HG02623 (cell line): Measurements from ENCODE around the gene RADIL.

Source experiments
- ATAC-seq: cut with Tn5 transposase; IDR thresholded peaks from one replicate; pipeline ENCODE4 v1.9.1; 2021; ENCODE audit warnings: moderate library complexity; ENCODE audit not compliant: unreplicated experiment

RADIL gene

DNA sequence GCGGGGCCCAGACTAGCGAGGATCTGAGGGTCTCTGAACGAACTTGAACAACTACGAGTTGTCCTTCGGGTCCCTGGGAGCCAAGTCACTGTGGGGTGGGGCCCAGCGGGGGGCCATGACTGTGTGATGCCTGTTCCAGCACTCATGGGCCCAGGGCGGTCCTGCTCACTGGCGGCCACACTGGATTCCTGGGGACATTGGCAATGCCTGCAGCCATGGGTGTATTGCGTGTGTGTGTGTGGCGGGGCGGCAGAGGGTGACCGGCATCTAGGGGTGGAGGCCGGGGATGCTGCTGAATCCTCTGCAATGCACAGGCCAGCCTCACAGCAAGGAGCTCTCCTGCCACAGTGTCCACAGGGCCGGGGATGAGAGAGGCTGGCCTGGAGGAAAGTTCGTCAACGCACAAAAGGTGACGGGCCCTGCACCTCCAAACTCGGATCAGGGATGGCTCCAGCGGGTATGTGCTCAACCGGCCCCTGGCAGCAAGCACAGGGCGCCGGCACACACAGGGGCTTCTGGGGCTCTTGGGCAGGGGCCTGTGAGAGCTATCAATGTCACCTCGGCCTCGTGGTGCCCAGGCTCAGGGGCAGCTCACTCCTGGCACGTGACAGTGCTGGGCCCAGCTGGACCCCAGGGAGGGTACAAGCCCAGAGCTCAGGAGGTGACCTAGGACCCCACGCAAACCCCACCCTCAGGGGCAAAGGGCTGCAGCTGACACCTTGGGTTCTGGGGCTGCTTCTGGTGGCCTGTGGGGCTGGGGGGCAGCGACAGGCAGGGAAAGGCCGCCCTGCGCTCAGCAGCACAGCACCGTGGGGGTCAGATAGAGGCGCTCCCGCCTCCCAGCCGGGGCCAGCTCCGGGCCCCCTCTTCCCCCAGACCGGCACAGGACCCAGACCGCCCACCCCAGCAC, 49.6 kb downstream of the RADIL start:
- ATAC-seq = no peak

DNA sequence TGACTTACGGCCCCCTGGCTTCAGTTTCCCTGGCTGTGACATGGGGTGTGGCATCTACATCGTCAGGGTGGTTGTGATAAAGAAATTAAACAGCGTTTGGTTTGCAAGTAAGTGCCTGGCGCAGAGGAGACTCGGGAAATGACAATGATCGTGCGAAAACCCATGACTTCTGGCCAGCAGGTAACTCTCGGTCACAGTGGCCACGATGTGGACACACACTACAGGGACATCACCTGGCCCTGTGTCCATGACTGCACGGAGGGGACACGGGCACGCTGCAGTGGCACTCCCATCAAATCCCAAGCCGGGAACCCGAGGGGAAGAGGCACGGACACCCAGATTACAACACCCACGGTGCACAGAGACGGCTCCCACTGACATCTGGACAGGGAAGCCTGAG, 50.3 kb downstream of the RADIL start:
- ATAC-seq = no peak

DNA sequence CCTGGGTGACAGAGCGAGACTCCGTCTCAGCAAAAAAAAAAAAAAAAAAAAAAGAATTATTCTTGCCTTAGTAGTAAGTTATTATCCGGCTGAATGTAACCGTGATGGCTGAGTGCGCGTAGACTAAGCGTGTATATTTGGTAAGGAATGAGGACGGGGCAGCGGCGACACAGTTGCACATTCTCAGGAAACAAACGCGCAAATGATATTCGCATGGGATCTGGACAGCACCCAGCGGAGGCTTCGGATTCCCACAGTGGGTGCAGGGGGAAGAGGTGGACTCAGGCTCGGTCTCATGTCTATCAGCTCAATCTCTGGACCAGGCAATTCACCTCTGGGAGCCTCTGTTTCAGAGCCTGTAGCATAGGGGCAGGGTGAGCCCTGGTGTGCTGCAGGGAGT, 50.8 kb downstream of the RADIL start:
- ATAC-seq = no peak

DNA sequence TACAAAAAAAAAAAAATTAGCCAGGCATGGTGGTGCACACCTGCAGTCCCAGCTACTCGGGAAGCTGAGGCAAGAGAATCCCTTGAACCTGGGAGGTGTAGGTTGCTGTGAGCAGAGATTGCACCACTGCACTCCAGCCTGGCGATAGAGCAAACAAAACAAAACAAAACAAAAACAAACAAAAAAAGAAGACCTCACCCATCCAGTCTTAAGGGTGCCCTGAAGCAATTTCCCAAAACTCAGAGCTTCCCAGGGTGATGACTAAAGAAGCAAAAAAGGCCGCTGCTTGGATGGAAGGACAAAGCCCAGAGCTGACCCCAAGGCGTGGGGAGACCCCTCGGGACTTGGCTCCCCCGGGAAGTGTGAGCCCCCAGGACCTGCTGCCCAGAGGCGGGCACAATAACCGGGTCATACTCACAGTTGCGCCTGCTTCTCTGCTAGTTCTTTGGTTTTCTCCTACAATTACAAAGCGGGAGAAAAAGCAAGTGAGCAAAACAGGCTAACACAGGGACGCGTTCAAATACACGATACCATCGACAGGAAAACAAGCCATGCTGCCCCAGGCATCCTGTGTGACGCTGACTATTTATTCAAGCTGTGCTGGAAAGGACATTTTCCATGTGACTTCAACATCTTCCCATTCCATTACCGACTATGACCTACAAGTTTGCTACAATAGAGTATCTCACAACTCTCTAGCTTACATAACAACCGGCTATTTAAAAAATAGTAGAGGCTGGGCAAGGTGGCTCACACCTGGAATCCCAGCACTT, 51.6 kb downstream of the RADIL start:
- ATAC-seq = no peak

DNA sequence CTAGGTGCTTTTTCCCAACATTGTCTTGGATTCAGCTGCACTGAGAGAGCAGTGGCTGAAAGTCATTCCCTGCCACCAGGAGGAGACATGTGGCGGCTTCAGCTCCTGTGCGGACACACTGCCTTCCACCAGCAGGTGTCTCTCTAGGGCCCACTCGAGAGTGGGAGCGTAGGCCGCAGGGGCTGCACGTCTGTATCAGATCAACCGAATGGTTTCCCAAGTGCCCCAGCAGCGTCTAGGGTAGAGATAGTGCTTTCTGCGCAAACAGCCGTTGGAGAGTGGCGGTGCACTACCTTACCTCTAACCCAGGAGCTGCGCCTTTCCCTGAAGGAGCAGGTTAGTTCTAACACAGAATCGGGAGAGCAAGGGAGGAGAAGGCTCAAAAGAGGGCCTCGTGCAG, 53.3 kb downstream of the RADIL start:
- ATAC-seq = no peak

DNA sequence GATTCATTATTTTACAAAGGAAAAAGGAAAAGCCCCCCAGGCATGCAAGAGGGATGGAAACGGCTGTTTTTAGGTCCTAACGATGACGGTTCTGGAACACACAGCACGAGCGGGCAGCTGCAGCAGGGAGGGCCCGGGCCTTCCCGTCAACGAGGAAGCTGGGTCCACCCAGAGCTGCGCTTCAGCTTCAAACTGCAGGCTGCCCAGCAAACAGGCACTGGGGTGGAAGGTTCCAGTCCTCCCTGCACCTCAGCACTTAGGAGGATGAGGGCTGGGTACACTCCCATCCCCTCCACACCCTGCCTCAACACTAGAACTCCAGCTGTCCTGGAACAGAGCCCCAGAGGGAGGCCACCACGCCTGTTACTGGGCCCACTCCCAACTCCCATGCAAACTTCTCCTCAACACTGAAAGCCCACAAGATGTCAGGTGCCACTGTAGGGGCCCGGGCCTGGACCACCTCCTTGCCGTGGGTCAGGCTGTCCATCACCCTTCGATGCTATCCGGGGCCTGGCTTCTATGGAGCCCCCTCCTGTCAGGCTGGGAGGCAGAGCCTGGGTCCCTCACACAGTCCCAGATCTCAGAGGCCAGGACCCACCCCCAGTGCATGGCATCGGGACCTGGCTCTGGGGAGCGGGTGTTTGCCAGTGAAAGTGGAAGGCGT, 54.7 kb downstream of the RADIL start:
- ATAC-seq = no peak

DNA sequence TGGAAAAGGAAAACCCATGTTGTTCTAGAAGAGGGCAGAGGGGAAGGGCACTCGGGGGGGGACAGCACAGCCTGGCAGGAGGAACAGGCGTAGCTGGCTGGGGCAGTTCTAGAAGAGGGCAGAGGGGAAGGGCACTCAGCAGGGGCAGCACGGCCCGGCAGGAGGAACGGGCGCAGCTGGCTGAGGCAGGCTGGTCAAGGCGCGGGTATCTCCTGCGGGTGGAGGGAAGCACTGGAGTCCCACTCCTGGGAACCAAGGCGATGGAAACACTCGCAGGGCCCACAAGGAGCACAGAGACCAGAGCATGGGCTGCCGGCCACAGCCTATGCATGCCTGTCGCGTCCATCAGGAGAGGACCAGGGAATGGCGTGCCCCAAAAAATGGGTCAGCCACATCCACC, 58.4 kb downstream of the RADIL start:
- ATAC-seq = no peak

DNA sequence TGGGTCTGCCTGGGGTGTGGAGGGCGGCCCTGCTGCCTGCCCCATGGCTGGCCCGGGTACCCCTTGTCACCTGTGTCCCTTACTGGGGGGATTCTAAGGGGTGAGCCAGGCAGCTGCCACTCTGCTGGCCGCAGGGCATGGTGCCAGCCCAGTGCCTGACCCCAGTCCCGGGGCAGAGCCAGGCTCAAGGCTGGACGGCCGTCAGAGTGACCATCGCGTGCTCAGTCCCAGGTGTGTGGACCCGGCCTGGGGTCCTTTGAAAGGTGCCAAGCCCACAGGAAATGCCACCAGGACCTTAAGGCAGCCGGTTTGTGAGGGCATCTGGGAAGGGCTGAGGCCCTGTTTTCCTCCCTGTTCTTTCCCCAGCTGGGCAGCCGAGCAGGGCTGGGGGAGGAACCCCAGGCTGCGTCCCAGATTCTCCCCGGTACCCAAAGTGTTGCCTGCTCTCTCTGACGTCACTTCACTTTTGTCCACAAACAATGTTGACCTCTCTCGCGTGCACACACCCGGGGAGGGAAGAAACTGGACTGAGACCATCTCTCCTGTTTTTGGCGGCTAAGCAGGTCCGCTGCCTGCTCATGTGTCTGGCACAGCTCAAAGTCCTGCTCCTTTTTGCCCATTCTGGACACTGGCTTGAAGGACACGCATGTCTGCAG, 59.3 kb downstream of the RADIL start:
- ATAC-seq = no peak

DNA sequence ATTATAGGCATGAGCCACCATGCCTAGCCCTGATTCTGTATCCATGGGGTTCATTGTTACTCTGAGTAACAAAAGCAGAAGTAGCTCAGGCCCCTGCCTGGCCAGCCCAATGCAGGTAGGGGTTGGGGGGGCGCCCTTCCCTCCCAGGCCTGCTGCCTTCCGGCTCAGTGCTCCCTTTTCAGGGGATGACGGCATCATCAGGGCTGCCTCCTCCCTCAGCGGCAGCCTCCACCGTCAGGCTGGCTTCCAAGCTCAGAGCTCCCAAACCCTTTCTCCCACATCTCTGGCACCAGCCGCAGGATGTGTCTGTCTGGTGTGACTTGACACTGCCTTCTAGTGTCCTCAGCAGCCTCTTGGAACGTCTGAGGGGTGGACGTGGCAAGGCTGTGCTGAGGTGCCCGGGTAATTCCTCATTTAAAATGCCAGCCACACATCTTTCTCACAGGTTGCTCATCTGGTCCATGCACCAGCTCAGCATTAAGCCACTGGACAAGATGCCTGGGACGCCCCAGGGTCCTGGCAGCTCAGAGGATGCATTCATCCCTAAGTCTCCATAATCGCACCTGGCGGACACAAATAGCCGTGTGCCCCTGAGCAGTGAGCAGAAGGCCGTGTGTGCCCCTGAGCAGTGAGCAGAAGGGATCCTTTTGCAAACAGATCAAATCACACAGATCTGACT, 59.9 kb downstream of the RADIL start:
- no peak for ATAC-seq

DNA sequence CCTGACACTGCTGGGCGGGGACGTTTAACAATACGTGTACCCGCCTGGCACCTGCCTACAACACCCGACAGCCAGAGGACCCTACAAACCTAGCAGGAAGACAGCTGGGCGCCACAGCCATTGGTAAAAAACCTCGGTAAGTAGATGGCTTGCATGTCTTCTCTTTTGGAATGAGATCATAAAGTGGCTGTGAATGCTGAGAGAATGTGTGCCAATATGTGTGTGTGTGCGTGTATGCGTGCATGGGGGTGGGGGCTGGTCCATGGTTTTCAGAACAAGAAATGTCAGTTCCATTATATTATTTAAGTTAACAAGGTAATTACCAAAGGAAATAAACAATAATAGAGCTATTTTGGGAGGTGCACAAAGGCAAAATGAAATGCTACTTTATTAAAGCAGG, 60.8 kb downstream of the RADIL start:
- ATAC-seq = no peak

DNA sequence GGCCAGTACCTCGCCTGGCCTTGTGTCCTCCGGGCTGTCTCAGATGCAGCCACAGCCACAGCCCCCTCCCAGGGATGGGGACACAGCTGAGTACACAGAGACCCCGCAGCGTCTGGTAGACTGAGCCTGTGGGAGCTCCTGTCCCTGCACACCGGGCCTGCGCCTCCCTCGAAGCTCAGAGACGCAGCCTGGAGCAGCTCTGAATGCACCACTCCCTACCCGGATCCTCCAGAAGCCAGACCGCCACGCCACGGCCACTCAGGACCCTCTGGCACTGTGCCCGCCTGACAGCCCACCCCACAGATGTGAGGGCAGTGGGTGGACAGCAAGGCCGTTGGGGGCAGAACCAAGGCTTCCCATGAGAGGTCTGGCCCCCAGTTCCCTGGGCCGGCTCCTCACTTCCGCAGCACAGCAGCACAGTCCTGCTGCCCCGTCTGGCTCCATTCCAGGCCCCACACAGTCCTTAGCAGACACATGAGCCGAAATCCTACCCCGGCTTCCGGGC, 62.5 kb downstream of the RADIL start:
- no peak for ATAC-seq

DNA sequence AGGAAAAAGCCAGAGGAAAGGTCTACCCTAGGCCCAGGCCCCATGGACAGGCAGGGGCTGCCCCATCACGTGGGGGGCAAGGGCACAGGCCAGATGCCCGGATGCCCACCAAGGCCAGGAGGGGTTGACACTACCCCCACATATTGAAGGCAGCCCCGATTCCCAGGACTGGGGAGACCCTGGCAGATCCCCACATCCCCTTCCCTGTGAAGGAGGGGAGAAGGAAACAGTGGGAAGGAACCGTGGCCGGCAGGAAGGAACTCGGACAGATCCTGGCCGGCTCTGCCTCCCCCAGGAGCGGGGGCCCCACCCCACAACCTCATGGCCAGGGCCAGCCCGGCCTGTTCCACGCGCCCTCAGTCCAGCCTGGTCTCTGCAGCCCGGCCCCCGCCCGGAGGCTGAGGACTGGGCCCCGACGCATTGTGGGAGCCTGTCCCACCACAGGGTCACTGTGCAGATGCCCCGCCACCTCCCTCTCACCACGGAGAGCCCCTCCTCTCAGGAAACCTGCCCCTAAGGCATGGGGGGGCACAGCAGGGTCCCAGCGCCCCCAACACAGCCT, 63.0 kb downstream of the RADIL start:
- ATAC-seq = no peak

DNA sequence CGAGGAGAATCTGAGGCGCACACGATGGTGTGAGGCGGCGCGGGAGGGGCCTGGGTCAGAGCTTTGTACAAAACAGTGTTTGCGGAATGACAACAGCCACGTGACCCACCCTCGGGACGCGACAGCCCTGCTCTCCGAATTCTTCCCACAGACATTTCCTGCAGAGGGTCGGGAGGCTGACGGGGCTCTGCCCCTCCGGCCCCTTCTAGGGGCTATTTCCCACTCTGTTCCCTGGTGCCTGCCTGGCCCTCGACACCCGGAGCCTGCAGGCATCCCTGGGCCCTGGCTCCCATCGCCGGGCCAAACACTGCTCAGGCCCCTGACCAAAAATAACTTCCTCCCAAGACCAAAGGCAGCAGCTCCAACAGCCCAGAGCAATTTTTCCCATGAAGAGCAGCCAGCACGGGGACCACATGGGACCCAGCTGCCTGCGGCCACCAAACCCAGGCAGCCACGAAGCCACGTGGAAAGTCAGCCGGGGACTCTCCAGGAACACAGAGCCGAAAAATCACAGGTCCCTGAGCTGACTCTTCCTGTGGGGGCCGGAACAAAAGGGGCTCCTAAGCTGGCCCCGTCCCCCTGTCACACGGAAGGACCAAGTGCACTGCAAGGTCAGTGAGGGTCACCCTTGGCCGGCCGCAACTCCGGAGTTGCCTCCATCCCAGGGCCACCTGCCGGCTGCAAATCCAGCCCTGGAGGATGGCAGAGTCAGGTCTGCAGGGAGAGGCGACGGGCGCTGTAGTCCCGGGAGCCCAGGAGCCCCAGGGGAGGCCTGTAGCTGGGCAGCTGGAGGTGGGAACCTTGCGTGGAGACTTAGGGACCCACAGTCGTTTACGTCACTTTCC, 63.7 kb downstream of the RADIL start:
- ATAC-seq = no peak

DNA sequence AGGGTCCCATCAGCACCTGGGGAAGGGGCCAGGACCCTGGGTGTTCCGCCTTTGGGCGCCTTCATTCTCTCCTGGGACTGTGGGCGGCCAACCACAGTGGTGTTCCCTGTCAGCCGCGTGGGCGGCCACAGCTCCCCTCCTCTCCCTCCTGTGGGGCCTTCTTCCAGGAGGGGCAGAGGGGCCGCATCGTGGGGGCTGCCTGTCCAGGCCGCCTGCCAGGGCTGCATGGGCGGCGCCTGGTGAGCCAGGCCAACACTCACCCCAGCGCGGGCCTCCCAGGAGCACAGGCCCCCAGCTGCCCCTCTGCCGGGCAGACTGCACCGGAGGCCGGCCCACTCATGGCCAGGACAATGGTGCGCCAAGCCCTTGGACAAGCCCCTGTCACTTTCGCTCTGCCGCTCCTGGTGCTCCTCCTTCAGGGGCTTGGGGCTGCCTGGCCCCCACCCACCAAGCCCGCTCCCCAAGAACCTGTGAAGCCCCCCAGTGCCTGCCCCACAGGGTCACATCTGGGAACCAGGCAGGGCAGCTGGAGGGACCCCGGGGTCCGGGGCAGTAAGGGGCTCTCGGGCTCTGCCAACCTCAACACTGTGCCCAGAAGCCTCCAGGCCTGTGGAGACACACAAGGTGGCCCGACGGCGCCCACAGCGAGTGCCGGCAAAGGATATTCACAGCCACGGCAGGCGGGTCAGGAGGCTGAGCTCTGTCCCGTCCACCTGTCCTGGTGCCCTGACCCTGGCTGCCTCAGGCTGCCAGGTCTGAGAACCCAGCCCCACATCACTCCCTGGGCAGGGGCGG, 65.3 kb downstream of the RADIL start:
- ATAC-seq = no peak

DNA sequence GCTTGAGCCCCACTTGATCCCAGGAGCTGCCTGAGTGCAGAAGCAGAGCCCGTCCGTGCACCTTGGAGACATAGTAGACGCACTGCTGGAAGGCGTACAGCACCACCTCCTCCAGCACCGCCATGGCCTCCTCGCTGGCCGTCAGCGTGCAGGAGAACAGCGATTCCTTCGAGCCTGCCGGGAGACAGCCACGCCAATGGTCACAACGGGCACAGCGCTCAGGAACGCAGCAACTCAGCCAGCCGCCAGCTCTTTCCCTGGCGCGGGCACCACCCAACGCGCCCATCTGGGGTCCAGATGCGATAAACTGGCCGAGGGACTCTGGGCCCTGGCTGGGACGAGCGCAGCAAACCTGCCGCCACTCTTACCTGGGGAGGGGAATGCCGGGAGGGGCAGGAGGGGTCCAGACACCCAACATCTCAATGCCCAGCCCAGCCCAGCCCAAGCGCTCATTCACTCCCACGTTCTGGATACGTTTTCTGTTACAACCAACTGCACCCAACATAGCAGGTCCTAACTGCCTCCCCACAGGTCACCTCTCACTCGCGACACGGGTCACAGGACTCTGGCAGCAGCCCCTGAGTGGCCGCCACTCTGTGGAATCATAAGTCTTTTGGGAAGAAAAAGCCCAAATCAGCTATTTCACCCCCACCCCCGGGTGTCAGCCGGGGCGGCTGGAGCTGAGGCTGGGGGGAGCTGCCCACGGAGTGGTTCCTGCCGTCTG, 66.2 kb downstream of the RADIL start:
- ATAC-seq = no peak

DNA sequence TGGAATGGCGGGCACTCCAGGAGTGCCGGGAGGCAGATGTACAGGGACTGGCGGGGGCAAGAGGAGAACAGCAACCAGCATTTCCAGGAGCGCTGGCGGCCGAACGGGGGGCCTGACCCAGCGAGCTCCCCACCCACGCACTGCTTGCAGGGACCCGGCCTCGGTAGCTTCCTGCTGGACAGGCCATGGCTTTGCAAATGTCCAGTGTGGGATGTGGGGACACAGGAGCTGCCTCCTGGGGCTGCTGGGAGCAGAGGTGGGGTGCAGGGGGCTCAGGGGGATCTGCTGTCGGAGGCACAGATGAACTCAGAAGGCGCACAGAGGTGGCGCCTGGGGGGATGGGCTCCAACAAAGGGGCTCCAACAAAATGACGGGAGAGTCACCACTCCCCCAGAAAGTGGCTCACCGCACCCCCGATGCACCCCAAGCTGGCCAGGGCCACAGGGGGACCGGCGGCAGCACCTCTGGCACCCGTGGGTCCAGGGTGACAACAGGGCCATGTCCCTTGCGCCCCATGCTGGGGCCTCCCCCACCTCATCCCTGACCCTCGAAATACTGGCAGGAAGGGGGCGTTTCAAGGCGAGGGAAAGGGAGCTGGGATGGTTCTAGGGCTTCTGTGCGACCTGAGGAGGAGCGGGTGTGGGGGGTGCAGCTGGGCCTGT, 67.0 kb downstream of the RADIL start:
- ATAC-seq = no peak
